ENCODE data around the gene OR6P1. TPM values are rescaled to one million over a fixed set of nuclear protein-coding genes. Genes with fewer than 3 reads are reported as not detected.

The OR6P1 gene
- total and polyA plus RNA-seq, 7 donors, result not detected

DNA sequence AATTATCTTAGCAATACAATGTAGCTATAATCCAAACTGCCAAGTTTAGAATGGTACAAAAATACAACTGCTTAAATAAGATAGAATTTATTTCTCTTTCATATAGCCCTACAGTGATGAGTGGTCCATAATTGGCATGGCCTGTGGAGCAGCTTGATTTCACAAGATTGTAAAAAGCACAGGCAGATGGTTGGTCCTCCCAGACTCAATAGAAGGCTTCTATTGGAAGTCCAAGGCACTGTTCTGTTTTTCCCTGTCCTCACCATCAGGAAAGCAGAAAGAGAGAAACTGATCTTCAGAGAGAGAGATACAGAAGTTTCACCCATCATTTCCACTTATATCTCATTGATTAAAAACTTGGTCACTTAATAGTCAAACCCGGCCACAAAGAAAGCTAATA lies 1.8 kb upstream of the OR6P1 start:
- Histone ChIP-seq H3K27ac (no peak overlapping the region), H3K4me1 (no peaks in the 10 kb centered on the region), H3K4me3 (no peak overlapping the region), H3K9me3 (no peaks in the 10 kb centered on the region), H3K36me3 (no peaks in the 10 kb centered on the region), H3K27me3 (no peaks in the 10 kb centered on the region)
- TF ChIP-seq EP300 (IDR thresholded peaks at IDR 0.05), result no peak
- TF ChIP-seq POLR2A (IDR thresholded peaks at IDR 0.05), result no peak
- no peak for TF ChIP-seq POLR2AphosphoS5 (IDR thresholded peaks at IDR 0.05)
- TF ChIP-seq, protein P1, sequence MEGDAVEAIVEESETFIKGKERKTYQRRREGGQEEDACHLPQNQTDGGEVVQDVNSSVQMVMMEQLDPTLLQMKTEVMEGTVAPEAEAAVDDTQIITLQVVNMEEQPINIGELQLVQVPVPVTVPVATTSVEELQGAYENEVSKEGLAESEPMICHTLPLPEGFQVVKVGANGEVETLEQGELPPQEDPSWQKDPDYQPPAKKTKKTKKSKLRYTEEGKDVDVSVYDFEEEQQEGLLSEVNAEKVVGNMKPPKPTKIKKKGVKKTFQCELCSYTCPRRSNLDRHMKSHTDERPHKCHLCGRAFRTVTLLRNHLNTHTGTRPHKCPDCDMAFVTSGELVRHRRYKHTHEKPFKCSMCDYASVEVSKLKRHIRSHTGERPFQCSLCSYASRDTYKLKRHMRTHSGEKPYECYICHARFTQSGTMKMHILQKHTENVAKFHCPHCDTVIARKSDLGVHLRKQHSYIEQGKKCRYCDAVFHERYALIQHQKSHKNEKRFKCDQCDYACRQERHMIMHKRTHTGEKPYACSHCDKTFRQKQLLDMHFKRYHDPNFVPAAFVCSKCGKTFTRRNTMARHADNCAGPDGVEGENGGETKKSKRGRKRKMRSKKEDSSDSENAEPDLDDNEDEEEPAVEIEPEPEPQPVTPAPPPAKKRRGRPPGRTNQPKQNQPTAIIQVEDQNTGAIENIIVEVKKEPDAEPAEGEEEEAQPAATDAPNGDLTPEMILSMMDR (IDR thresholded peaks at IDR 0.05), result no peak
- intact Hi-C loops (cut with DNase I), result no loop called here
- no peak for DNase-seq
- 80 to 85% methylated on average over 1 of the region's 1 CpG for WGBS, 2 donors

DNA sequence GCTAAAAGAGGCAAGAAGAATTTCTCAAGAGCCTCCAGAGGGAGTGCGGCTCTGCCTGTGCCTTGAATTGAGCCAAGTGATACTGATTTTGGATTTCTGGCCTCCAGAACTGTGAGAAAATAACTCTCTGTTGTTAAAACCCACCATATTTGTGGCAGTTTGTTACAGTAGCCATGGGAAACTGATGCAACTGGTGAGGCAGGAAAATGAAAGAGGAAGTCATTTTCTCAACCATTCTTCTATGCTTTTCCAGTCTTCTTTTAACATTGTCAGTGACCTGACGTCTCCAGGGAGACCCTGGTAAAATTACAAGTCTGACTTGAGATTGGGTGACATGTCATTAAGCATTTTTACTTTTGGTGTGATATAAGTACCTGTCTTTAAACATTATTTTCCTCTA lies 5.8 kb downstream of the OR6P1 start:
- no peaks in the 10 kb centered on the region for H3K4me1 ChIP-seq
- DNase-seq, result no peak

DNA sequence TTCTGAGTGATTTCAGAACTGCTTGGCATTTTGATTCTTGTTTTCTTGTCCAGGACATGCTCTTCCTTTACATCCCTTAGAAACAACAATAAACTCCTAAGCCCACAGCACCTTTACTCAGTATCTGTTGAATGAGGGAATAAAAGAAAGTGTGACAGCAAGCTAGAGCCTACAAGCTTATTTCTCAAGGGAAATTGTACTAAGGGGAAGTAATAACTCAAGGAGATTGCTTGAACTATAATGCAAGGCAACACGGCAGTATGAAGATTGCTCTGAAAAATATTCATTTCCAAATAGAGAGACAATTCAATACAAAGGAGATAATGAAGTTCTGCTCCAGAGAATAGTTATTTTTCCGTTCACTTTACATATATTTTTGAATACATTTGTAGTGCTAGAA lies 6.5 kb downstream of the OR6P1 start:
- DNase-seq, result no peak
- no peak overlapping the region for H3K4me3 ChIP-seq
- no peaks in the 10 kb centered on the region for H3K4me1 ChIP-seq
- H3K27me3 ChIP-seq, result no peaks in the 10 kb centered on the region
- TF ChIP-seq EP300 (IDR thresholded peaks at IDR 0.05) (no peak), POLR2AphosphoS5 (IDR thresholded peaks at IDR 0.05) (no peak), POLR2A (IDR thresholded peaks at IDR 0.05) (no peak)
- TF ChIP-seq, protein P1 (IDR thresholded peaks at IDR 0.05), result no peak
- H3K27ac ChIP-seq, result no peak overlapping the region
- H3K9me3 ChIP-seq, result no peaks in the 10 kb centered on the region
- H3K36me3 ChIP-seq, result no peaks in the 10 kb centered on the region
- intact Hi-C loops (cut with DNase I), result no loop called here
- 77 to 78% methylated on average over 2 of the region's 2 CpGs for WGBS, 2 donors

More for the DNA sequence above, 5.8 kb downstream of the OR6P1 start:
- TF ChIP-seq, protein P1 (IDR thresholded peaks at IDR 0.05), result no peak
- no peak for TF ChIP-seq POLR2A (IDR thresholded peaks at IDR 0.05)
- no peak for TF ChIP-seq POLR2AphosphoS5 (IDR thresholded peaks at IDR 0.05)
- no peak for TF ChIP-seq EP300 (IDR thresholded peaks at IDR 0.05)
- Histone ChIP-seq H3K27ac (no peak overlapping the region), H3K9me3 (no peaks in the 10 kb centered on the region), H3K27me3 (no peaks in the 10 kb centered on the region), H3K36me3 (no peaks in the 10 kb centered on the region), H3K4me3 (no peak overlapping the region)
- intact Hi-C loops (cut with DNase I), result no loop called here
- WGBS, 2 donors, result 57 to 63% methylated on average over 2 of the region's 2 CpGs

DNA sequence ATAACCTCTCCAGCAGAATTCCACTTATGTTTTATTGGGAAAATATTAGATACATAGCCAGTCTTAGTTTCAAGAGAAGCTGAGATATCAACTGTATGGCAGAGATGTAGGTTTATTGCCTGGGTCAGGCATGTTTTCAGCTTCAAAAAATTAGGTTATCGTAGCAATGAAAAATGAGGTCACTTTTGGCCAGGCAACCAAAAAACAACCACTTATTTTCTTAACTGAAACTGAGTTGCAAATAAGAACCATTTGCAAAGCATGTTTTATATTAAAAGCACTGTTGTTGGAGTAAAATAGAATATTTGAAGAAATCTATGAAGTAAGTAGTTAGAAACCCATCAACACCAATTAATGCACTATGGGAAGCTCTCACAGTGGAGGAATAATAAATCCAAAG lies 10.7 kb downstream of the OR6P1 start:
- 89 to 90% methylated on average over 1 of the region's 1 CpG for WGBS, 2 donors
- TF ChIP-seq POLR2A (IDR thresholded peaks at IDR 0.05) (no peak), EP300 (IDR thresholded peaks at IDR 0.05) (no peak), POLR2AphosphoS5 (IDR thresholded peaks at IDR 0.05) (no peak)
- TF ChIP-seq, protein P1 (IDR thresholded peaks at IDR 0.05), result no peak
- no peak overlapping the region for H3K4me3 ChIP-seq
- no peak for DNase-seq
- intact Hi-C loops (cut with DNase I), result no loop called here
- no peaks in the 10 kb centered on the region for H3K36me3 ChIP-seq
- H3K27me3 ChIP-seq, result no peaks in the 10 kb centered on the region
- H3K9me3 ChIP-seq, result no peaks in the 10 kb centered on the region
- no peaks in the 10 kb centered on the region for H3K4me1 ChIP-seq
- no peak overlapping the region for H3K27ac ChIP-seq

DNA sequence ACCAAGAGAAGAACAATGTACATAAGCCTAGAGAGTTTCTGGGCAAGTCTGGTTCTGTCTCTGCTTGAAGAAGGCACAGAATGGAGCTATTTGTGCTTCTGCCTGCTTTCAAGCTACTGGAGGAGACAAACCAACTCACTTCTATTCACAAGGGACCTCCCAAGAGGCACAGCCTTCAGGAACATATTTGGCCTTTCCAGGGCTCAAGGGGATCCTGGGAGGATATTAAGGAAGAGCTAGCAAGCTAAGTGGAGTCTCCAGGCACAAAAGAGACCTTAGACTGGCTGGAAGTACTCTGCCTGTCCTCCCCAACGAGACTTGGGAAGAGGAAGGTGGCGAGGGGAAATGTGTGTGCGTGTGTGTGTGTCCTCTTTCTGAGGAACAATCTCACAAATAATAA lies 16.0 kb downstream of the OR6P1 start, which contains the start of gene OR6Y1:
OR6Y1 (minus strand) TSS at position 54 of the 400 bp plus-strand sequence. CDS start 6,300 bp downstream, outside the sequence.
- Histone ChIP-seq H3K4me3 (no peak within 1 kb of the TSS), H3K27ac (no peak within 1 kb of the TSS), H3K9me3 (no peaks in the 10 kb centered on the region), H3K27me3 (no peaks in the 10 kb centered on the region), H3K4me1 (no peaks in the 10 kb centered on the region), H3K36me3 (no peaks in the 10 kb centered on the region)
- TF ChIP-seq POLR2A (IDR thresholded peaks at IDR 0.05) (no peak), EP300 (IDR thresholded peaks at IDR 0.05) (no peak), POLR2AphosphoS5 (IDR thresholded peaks at IDR 0.05) (no peak)
- TF ChIP-seq, protein P1 (IDR thresholded peaks at IDR 0.05), result no peak
- DNase-seq, result no peak
- intact Hi-C loops (cut with DNase I), result no loop called here
- 78 to 83% methylated on average over 3 of the region's 3 CpGs for WGBS, 2 donors
